GM23248 (cell line): ENCODE data around the gene ARID4A. TPM values are rescaled to one million over a fixed set of nuclear protein-coding genes. Genes with fewer than 3 reads are reported as not detected.
"Not testable (repeated sequence)": the region's sequence is repeated elsewhere in the genome, so short reads cannot be mapped to it uniquely, and the experiment has no call there.

Source experiments
- DNase-seq: peaks from one replicate; pipeline ENCODE4 v3.0.0-alpha.2; 2015
- H2AFZ ChIP-seq: fragments of 200-600 bp; sonication (generic); 2 replicates; pipeline ENCODE4 v1.6.1; 2016; ENCODE audit warnings: antibody characterized with exemption
- H3F3A ChIP-seq: fragments of 200-600 bp; sonication (generic); 2 replicates; pipeline ENCODE4 v1.6.1; 2016; ENCODE audit warnings: mild to moderate bottlenecking, antibody characterized with exemption, mixed run types; ENCODE audit not compliant: insufficient read depth
- H3K27ac ChIP-seq: fragments of 200-600 bp; sonication (generic); 2 replicates; pipeline ENCODE4 v1.5.1; 2016; ENCODE audit warnings: mild to moderate bottlenecking
- H3K27me3 ChIP-seq: fragments of 200-600 bp; sonication (generic); replicated peaks from 2 replicates; pipeline ENCODE4 v1.6.1; 2016; ENCODE audit warnings: mild to moderate bottlenecking; ENCODE audit not compliant: insufficient read depth
- H3K36me3 ChIP-seq: fragments of 200-600 bp; sonication (generic); 2 replicates; pipeline ENCODE4 v1.6.1; 2016; ENCODE audit warnings: low read depth, mild to moderate bottlenecking
- H3K4me1 ChIP-seq: fragments of 200-600 bp; sonication (generic); 2 replicates; pipeline ENCODE4 v1.6.1; 2016; ENCODE audit warnings: mild to moderate bottlenecking; ENCODE audit not compliant: insufficient read depth
- H3K4me2 ChIP-seq: fragments of 200-600 bp; sonication (generic); one replicate; pipeline ENCODE4 v1.6.1; 2016; ENCODE audit warnings: mild to moderate bottlenecking; ENCODE audit not compliant: unreplicated experiment
- H3K4me3 ChIP-seq: fragments of 200-600 bp; sonication (generic); 2 replicates; pipeline ENCODE4 v1.5.1; 2016; ENCODE audit warnings: mild to moderate bottlenecking
- H3K79me2 ChIP-seq: fragments of 200-600 bp; sonication (generic); 2 replicates; pipeline ENCODE4 v1.6.1; 2016; ENCODE audit warnings: mild to moderate bottlenecking; ENCODE audit not compliant: insufficient read depth
- H3K9ac ChIP-seq: fragments of 200-600 bp; sonication (generic); 2 replicates; pipeline ENCODE4 v1.6.1; 2016; ENCODE audit warnings: mild to moderate bottlenecking
- H3K9me2 ChIP-seq: fragments of 200-600 bp; sonication (generic); 2 replicates; pipeline ENCODE4 v1.6.1; 2016; ENCODE audit warnings: mixed run types, mild to moderate bottlenecking, moderate library complexity; ENCODE audit not compliant: insufficient read depth
- H3K9me3 ChIP-seq: fragments of 200-600 bp; sonication (generic); one replicate; pipeline ENCODE4 v1.6.1; 2017; ENCODE audit warnings: low read depth
- H4K20me1 ChIP-seq: fragments of 200-600 bp; sonication (generic); 2 replicates; pipeline ENCODE4 v1.6.0; 2016; ENCODE audit not compliant: insufficient read depth
- EZH2 ChIP-seq: fragments of 200-600 bp; sonication (generic); IDR thresholded peaks from 2 replicates; pipeline ENCODE4 v1.6.1; 2018; ENCODE audit warnings: antibody characterized with exemption, mild to moderate bottlenecking; ENCODE audit not compliant: insufficient read depth, poor library complexity, severe bottlenecking
- EZH2phosphoT487 ChIP-seq: fragments of 200-600 bp; sonication (generic); IDR thresholded peaks from 2 replicates; pipeline ENCODE4 v1.6.1; 2018; ENCODE audit warnings: antibody characterized with exemption, moderate library complexity, mild to moderate bottlenecking, low read depth; ENCODE audit not compliant: insufficient read depth
- WGBS, 2 experiments: methylation state at CpG; one replicate each; pipeline ENCODE4 v1.1.6; 2015 to 2017; ENCODE audit warnings: low lambda C conversion rate in 2 of 2, low coverage in 1 of 2; ENCODE audit errors: missing lambda C conversion rate in 2 of 2; 5-methylcytosine and 5-hydroxymethylcytosine counted together
- in situ Hi-C: fragments of 300-500 bp; cut with MboI; formaldehyde crosslinking; loops from 2 replicates; pipeline ENCODE4 v1.15.0; 2020
- polyA plus RNA-seq: library from polyadenylated mRNA; unstranded; fragments of >200 nt; fragmentation: Nextera tagmentation; extraction: Ambion mirVana; gene quantifications from 2 replicates; pipeline ENCODE4 v1.2.1, GENCODE V29; 2016
- total RNA-seq: library from RNA; depleted of rRNA; stranded (reverse); fragments of >200 nt; shearing (Covaris generic); gene quantifications from 2 replicates; pipeline ENCODE4 v1.2.3, GENCODE V29; 2014

Gene ARID4A
- total and polyA plus RNA-seq, 2 experiments from 2014 or later = 5.7 to 17.3 TPM

GRCh38 chr14:58353516-58354299, 55.4 kb downstream of the ARID4A start:
- H2AFZ ChIP-seq = no peak overlapping the region
- in situ Hi-C loops = no loop called here
- H3K4me2 ChIP-seq = no peak overlapping the region

GRCh38 chr14:58354808-58355207, 56.5 kb downstream of the ARID4A start:
- H3K4me3 ChIP-seq = no peak overlapping the region
- 92 to 100% methylated on average over 2 of the region's 2 CpGs for WGBS, 2 experiments
- H3K36me3 ChIP-seq = peaks cover 31% of the 10 kb centered on the region
- no peak overlapping the region for H3K4me2 ChIP-seq
- H3K9me3 ChIP-seq = no peaks in the 10 kb centered on the region
- no peaks in the 10 kb centered on the region for H3K27me3 ChIP-seq
- in situ Hi-C loops = no loop called here
- TF ChIP-seq EZH2phosphoT487 = no peak
- no peak for TF ChIP-seq EZH2
- H3K79me2 ChIP-seq = no peaks in the 10 kb centered on the region
- H3K9ac ChIP-seq = no peak overlapping the region
- no peaks in the 10 kb centered on the region for H3K4me1 ChIP-seq
- no peaks in the 10 kb centered on the region for H3F3A ChIP-seq
- no peaks in the 10 kb centered on the region for H4K20me1 ChIP-seq
- no peak for DNase-seq
- no peak overlapping the region for H2AFZ ChIP-seq
- no peaks in the 10 kb centered on the region for H3K9me2 ChIP-seq
- no peak overlapping the region for H3K27ac ChIP-seq

More at GRCh38 chr14:58353516-58354299, 55.4 kb downstream of the ARID4A start:
- Histone ChIP-seq H3K9me3 (no peaks in the 10 kb centered on the region), H4K20me1 (no peaks in the 10 kb centered on the region), H3K4me1 (no peaks in the 10 kb centered on the region), H3K79me2 (no peaks in the 10 kb centered on the region), H3K27me3 (no peaks in the 10 kb centered on the region), H3K27ac (no peak overlapping the region), H3K9ac (no peak overlapping the region), H3K9me2 (no peaks in the 10 kb centered on the region), H3F3A (no peaks in the 10 kb centered on the region), H3K36me3 (peaks cover 31% of the 10 kb centered on the region), H3K4me3 (no peak overlapping the region)
- no peak for DNase-seq
- WGBS, 2 experiments = 93 to 100% methylated on average over 4 of the region's 4 CpGs
- TF ChIP-seq EZH2phosphoT487 = no peak
- no peak for TF ChIP-seq EZH2

- Histone ChIP-seq H3K4me3 (no peak overlapping the region), H3K4me1 (no peaks in the 10 kb centered on the region), H3K9me2 (no peaks in the 10 kb centered on the region), H3K4me2 (no peak overlapping the region), H3F3A (no peaks in the 10 kb centered on the region), H3K27me3 (no peaks in the 10 kb centered on the region), H3K9ac (no peak overlapping the region), H3K36me3 (peaks cover 36% of the 10 kb centered on the region), H3K9me3 (no peaks in the 10 kb centered on the region), H3K27ac (no peak overlapping the region), H3K79me2 (no peaks in the 10 kb centered on the region), H4K20me1 (no peaks in the 10 kb centered on the region), H2AFZ (no peak overlapping the region)
- in situ Hi-C loops = no loop called here
- 45 to 74% methylated on average over 1 of the region's 1 CpG for WGBS, 2 experiments
- no peak for DNase-seq
- TF ChIP-seq EZH2 (no peak), EZH2phosphoT487 (no peak)
Observed at GRCh38 chr14:58356268-58356667, 57.9 kb downstream of the ARID4A start.

GRCh38 chr14:58362272-58362671, 63.9 kb downstream of the ARID4A start:
- H3K79me2 ChIP-seq, H3K4me2 ChIP-seq, H3F3A ChIP-seq, DNase-seq, in situ Hi-C loops, H3K9me2 ChIP-seq, H3K27me3 ChIP-seq, H3K9me3 ChIP-seq, H4K20me1 ChIP-seq, H2AFZ ChIP-seq, H3K9ac ChIP-seq, H3K4me1 ChIP-seq, H3K27ac ChIP-seq, H3K4me3 ChIP-seq: not testable (repeated sequence)
- 92 to 93% methylated on average over 1 of the region's 1 CpG for WGBS, 2 experiments
- peaks cover 51% of the 10 kb centered on the region for H3K36me3 ChIP-seq
